HepG2 (cell line): ENCODE results near the gene NONO. TPM values are rescaled to one million over a fixed set of nuclear protein-coding genes. Genes with fewer than 3 reads are reported as not detected.
A peak's percentile ranks its signal among the peaks of the same experiment; 100 is the strongest.

Experiments used
- DRAP1 ChIP-seq: IDR thresholded peaks from 2 replicates; pipeline ENCODE4 v1.6.1; 2016; ENCODE audit warnings: missing genetic modification reagents, missing compliant biosample characterization
- FOSL2 ChIP-seq: sonication (generic); formaldehyde crosslinking; IDR thresholded peaks from 2 replicates; pipeline ENCODE4 v1.4.0; 2020; ENCODE audit warnings: missing genetic modification reagents
- HOXA3 ChIP-seq: sonication (generic); formaldehyde crosslinking; IDR thresholded peaks from 2 replicates; pipeline ENCODE4 v1.5.0; 2020; ENCODE audit warnings: missing genetic modification reagents
- HOXA5 ChIP-seq: sonication (generic); formaldehyde crosslinking; IDR thresholded peaks from 2 replicates; pipeline ENCODE4 v1.4.0; 2020; ENCODE audit warnings: missing genetic modification reagents
- ISL2 ChIP-seq: sonication (generic); formaldehyde crosslinking; IDR thresholded peaks from 2 replicates; pipeline ENCODE4 v1.5.0; 2020; ENCODE audit warnings: missing genetic modification reagents
- KAT8 ChIP-seq: IDR thresholded peaks from 2 replicates; pipeline ENCODE4 v1.6.1; 2016; ENCODE audit warnings: missing genetic modification reagents, missing compliant biosample characterization
- MAX ChIP-seq: IDR thresholded peaks from 2 replicates; pipeline ENCODE4 v1.6.1; 2012; ENCODE audit warnings: inconsistent platforms
- MED1 ChIP-seq: sonication (generic); formaldehyde crosslinking; IDR thresholded peaks from 2 replicates; pipeline ENCODE4 v1.4.0; 2020; ENCODE audit warnings: missing genetic modification reagents
- MXI1 ChIP-seq: IDR thresholded peaks from 3 replicates; pipeline ENCODE4 v1.6.1; 2012; ENCODE audit warnings: low read depth, low read length, inconsistent platforms, borderline replicate concordance
- MYPOP ChIP-seq: sonication (generic); formaldehyde crosslinking; IDR thresholded peaks from 2 replicates; pipeline ENCODE4 v1.8.1; 2023; ENCODE audit warnings: mild to moderate bottlenecking, moderate library complexity, missing genetic modification reagents
- NAIF1 ChIP-seq: sonication (generic); formaldehyde crosslinking; IDR thresholded peaks from 2 replicates; pipeline ENCODE4 v1.5.0; 2020; ENCODE audit warnings: mild to moderate bottlenecking, missing genetic modification reagents, borderline replicate concordance
- NFYC ChIP-seq: IDR thresholded peaks from 2 replicates; pipeline ENCODE4 v1.6.1; 2016; ENCODE audit warnings: missing genetic modification reagents, missing compliant biosample characterization
- PBX2 ChIP-seq: IDR thresholded peaks from 2 replicates; pipeline ENCODE4 v1.6.1; 2016; ENCODE audit warnings: control low read depth
- POLR2AphosphoS5 ChIP-seq: IDR thresholded peaks from 2 replicates; pipeline ENCODE4 v1.6.1; 2012; ENCODE audit warnings: low read depth, low read length
- POLR2G ChIP-seq: fragments of 200-400 bp; formaldehyde crosslinking; IDR thresholded peaks from 2 replicates; pipeline ENCODE4 v1.6.1; 2018; ENCODE audit warnings: mild to moderate bottlenecking, low read depth, low read length, moderate library complexity
- PRDM15 ChIP-seq: sonication (generic); formaldehyde crosslinking; IDR thresholded peaks from 2 replicates; pipeline ENCODE4 v1.4.0; 2020; ENCODE audit warnings: missing genetic modification reagents
- RBFOX2 ChIP-seq: fragments of 200-400 bp; formaldehyde crosslinking; IDR thresholded peaks from 2 replicates; pipeline ENCODE4 v1.6.1; 2017; ENCODE audit warnings: low read depth, mild to moderate bottlenecking, low read length
- SP5 ChIP-seq: IDR thresholded peaks from 2 replicates; pipeline ENCODE4 v1.6.1; 2016; ENCODE audit warnings: low read depth, borderline replicate concordance
- TMF1 ChIP-seq: sonication (generic); formaldehyde crosslinking; IDR thresholded peaks from 2 replicates; pipeline ENCODE4 v1.8.1; 2022; ENCODE audit warnings: low read depth, missing genetic modification reagents
- YY1 ChIP-seq: IDR thresholded peaks from 2 replicates; pipeline ENCODE4 v1.6.1; 2011; ENCODE audit warnings: low read length, low read depth, moderate library complexity, mild to moderate bottlenecking; ENCODE audit not compliant: insufficient read depth, insufficient replicate concordance
- ZBTB7B ChIP-seq: sonication (generic); formaldehyde crosslinking; IDR thresholded peaks from 2 replicates; pipeline ENCODE4 v1.4.0; 2020; ENCODE audit warnings: missing genetic modification reagents
- ZFX ChIP-seq: sonication (generic); formaldehyde crosslinking; IDR thresholded peaks from 2 replicates; pipeline ENCODE4 v1.4.0; 2020; ENCODE audit warnings: mild to moderate bottlenecking, low read depth, missing genetic modification reagents, moderate library complexity
- ZNF205 ChIP-seq: IDR thresholded peaks from 2 replicates; pipeline ENCODE4 v1.6.1; 2018; ENCODE audit warnings: missing biosample characterization, missing genetic modification reagents
- ZNF253 ChIP-seq: sonication (generic); formaldehyde crosslinking; IDR thresholded peaks from 2 replicates; pipeline ENCODE4 v1.8.0; 2022; ENCODE audit warnings: mild to moderate bottlenecking, missing genetic modification reagents, borderline replicate concordance
- polyA plus RNA-seq, 8 experiments: library from polyadenylated mRNA; depleted of rRNA in 3 of 8; stranded (reverse) in 7 of 8; unstranded in 1 of 8; fragments of >200 nt; fragmentation: Illumina TruSeq in 4 of 8; extraction: Trizol in 4 of 8; gene quantifications; 2 replicates each; pipeline versions ENCODE4 v1.2.1 to v1.2.3, GENCODE V29; 2011 to 2016; ENCODE audit warnings: low read depth in 4 of 8, missing spikeins in 1 of 8, mixed read lengths in 1 of 8; ENCODE audit not compliant: insufficient read depth in 1 of 8
- total RNA-seq, 5 experiments: library from RNA; depleted of rRNA; stranded (reverse); fragments of >200 nt; fragmentation: Illumina TruSeq; extraction: Trizol; gene quantifications; 2 replicates each; pipeline ENCODE4 v1.2.3, GENCODE V29; 2016; ENCODE audit warnings: low read depth in 1 of 5

Gene NONO
- total and polyA plus RNA-seq, 2 of the 13 experiments (the other 11 are each of a cell fraction or from before 2014, with no cell fraction given) = 408 to 605 TPM

GRCh38 chrX:71254092-71254963, 29.1 kb upstream of the NONO start, which contains the start of gene ZMYM3 (continued):
- TF ChIP-seq KAT8 (0 out of 2 replicates have a peak, but pooled peaks have one; percentile 23), ZBTB7B (CRISPR knock-in tag) (0 out of 2 replicates have a peak, but pooled peaks have one; percentile 42), FOSL2 (no peak), MAX (peak; percentile 28; the same call in 1 of the 2 replicates), HOXA5 (no peak), PRDM15 (peak; percentile 99), RBFOX2 (peak; percentile 82), NFYC (CRISPR knock-in tag) (peak; percentile 82), MXI1 (0 out of 3 replicates have a peak, but pooled peaks have one; percentile 16), PBX2 (CRISPR knock-in tag) (peak; percentile 81), MYPOP (CRISPR knock-in tag) (peak; percentile 83), YY1 (peak; percentile 59), ZFX (CRISPR knock-in tag) (peak; percentile 29; the same call in 1 of the 2 replicates), DRAP1 (CRISPR knock-in tag) (peak; percentile 61; the same call in 1 of the 2 replicates), NAIF1 (CRISPR knock-in tag) (peak; percentile 15; the same call in 1 of the 2 replicates), SP5 (CRISPR knock-in tag) (0 out of 2 replicates have a peak, but pooled peaks have one; percentile 31), TMF1 (CRISPR knock-in tag) (no peak), MED1 (CRISPR knock-in tag) (peak; percentile 39), ZNF205 (CRISPR knock-in tag) (no peak), ISL2 (CRISPR knock-in tag) (0 out of 2 replicates have a peak, but pooled peaks have one; percentile 43), POLR2G (peak; percentile 47), POLR2AphosphoS5 (peak; percentile 28; the same call in 1 of the 2 replicates), ZNF253 (CRISPR knock-in tag) (no peak), HOXA3 (peak; percentile 61)
